ENCODE measurements around the gene SPON1.

The SPON1 gene

GRCh38 chr11:14096606-14097005 is 134.1 kb downstream of the SPON1 start:
- Histone ChIP-seq H3K9me2 (replicated peaks; ENCODE audit: insufficient read depth, low read length) (no peaks in the 10 kb centered on the region), H3K4me2 (ENCODE audit: low read depth, low read length, poor library complexity, severe bottlenecking) (no peak overlapping the region), H3K9ac (ENCODE audit: low read length) (no peak overlapping the region), H3K36me3 (ENCODE audit: low read length) (no peaks in the 10 kb centered on the region), H3K9me3 (ENCODE audit: insufficient read depth, low read length) (no peaks in the 10 kb centered on the region), H3K4me3 (ENCODE audit: insufficient read depth, low read length, poor library complexity, severe bottlenecking) (no peak overlapping the region), H3K79me2 (ENCODE audit: insufficient read depth, low read length) (no peaks in the 10 kb centered on the region), H3K27me3 (ENCODE audit: low read length) (no peaks in the 10 kb centered on the region; the same call in 1 of the 2 replicates), H4K20me1 (ENCODE audit: low read depth, low read length) (no peaks in the 10 kb centered on the region), H3F3A (ENCODE audit: insufficient read depth) (no peaks in the 10 kb centered on the region), H3K27ac (ENCODE audit: low read depth, low read length) (no peak overlapping the region), H2AFZ (ENCODE audit: low read depth, low read length, severe bottlenecking) (no peak overlapping the region)
- TF ChIP-seq EZH2phosphoT487 (conservative IDR thresholded peaks at IDR 0.05; ENCODE audit: low read length) (no peak), CTCF (IDR thresholded peaks at IDR 0.05; ENCODE audit: insufficient read depth, low read length, poor library complexity, severe bottlenecking) (no peak)

- H3K9me2 ChIP-seq (replicated peaks; ENCODE audit: insufficient read depth, low read length), result no peaks in the 10 kb centered on the region
- H3K36me3 ChIP-seq (ENCODE audit: low read length), result no peaks in the 10 kb centered on the region
- no peak overlapping the region for H3K27ac ChIP-seq (ENCODE audit: low read depth, low read length)
- H2AFZ ChIP-seq (ENCODE audit: low read depth, low read length, severe bottlenecking), result no peak overlapping the region
- TF ChIP-seq EZH2phosphoT487 (conservative IDR thresholded peaks at IDR 0.05; ENCODE audit: low read length), result no peak
- no peak for TF ChIP-seq CTCF (IDR thresholded peaks at IDR 0.05; ENCODE audit: insufficient read depth, low read length, poor library complexity, severe bottlenecking)
- no peaks in the 10 kb centered on the region for H3K79me2 ChIP-seq (ENCODE audit: insufficient read depth, low read length)
- H3K9me3 ChIP-seq (ENCODE audit: insufficient read depth, low read length), result no peaks in the 10 kb centered on the region
- H3K27me3 ChIP-seq (ENCODE audit: low read length), result no peaks in the 10 kb centered on the region
- no peak overlapping the region for H3K9ac ChIP-seq (ENCODE audit: low read length)
- no peaks in the 10 kb centered on the region for H4K20me1 ChIP-seq (ENCODE audit: low read depth, low read length)
- no peak overlapping the region for H3K4me3 ChIP-seq (ENCODE audit: insufficient read depth, low read length, poor library complexity, severe bottlenecking)
- H3K4me2 ChIP-seq (ENCODE audit: low read depth, low read length, poor library complexity, severe bottlenecking), result no peak overlapping the region
- H3F3A ChIP-seq (ENCODE audit: insufficient read depth), result no peaks in the 10 kb centered on the region
Observed at GRCh38 chr11:14101388-14101787, 138.9 kb downstream of the SPON1 start.

GRCh38 chr11:14102766-14103165 is 140.2 kb downstream of the SPON1 start:
- no peak overlapping the region for H3K4me3 ChIP-seq (ENCODE audit: insufficient read depth, low read length, poor library complexity, severe bottlenecking)
- TF ChIP-seq CTCF (IDR thresholded peaks at IDR 0.05; ENCODE audit: insufficient read depth, low read length, poor library complexity, severe bottlenecking) (no peak), EZH2phosphoT487 (conservative IDR thresholded peaks at IDR 0.05; ENCODE audit: low read length) (no peak)
- no peaks in the 10 kb centered on the region for H3K9me2 ChIP-seq (replicated peaks; ENCODE audit: insufficient read depth, low read length)
- H3F3A ChIP-seq (ENCODE audit: insufficient read depth), result no peaks in the 10 kb centered on the region
- no peaks in the 10 kb centered on the region for H3K27me3 ChIP-seq (ENCODE audit: low read length)
- no peak overlapping the region for H3K9ac ChIP-seq (ENCODE audit: low read length)
- H3K9me3 ChIP-seq (ENCODE audit: insufficient read depth, low read length), result no peaks in the 10 kb centered on the region
- H3K4me2 ChIP-seq (ENCODE audit: low read depth, low read length, poor library complexity, severe bottlenecking), result no peak overlapping the region
- no peaks in the 10 kb centered on the region for H3K36me3 ChIP-seq (ENCODE audit: low read length)
- H4K20me1 ChIP-seq (ENCODE audit: low read depth, low read length), result no peaks in the 10 kb centered on the region
- no peak overlapping the region for H2AFZ ChIP-seq (ENCODE audit: low read depth, low read length, severe bottlenecking)
- no peaks in the 10 kb centered on the region for H3K79me2 ChIP-seq (ENCODE audit: insufficient read depth, low read length)
- no peak overlapping the region for H3K27ac ChIP-seq (ENCODE audit: low read depth, low read length)
